Esophagus squamous epithelium (tissue), 4 donors: ENCODE results near the gene CXorf51B.
"Not testable (repeated sequence)": the region's sequence is repeated elsewhere in the genome, so short reads cannot be mapped to it uniquely, and the experiment has no call there.

Experiments
- POLR2A ChIP-seq, 4 donors: fragments of 450-650 bp; IDR thresholded peaks; one replicate each; pipeline ENCODE4 v1.6.1; 2017; ENCODE audit warnings: antibody characterized with exemption in 4 of 4, mild to moderate bottlenecking in 4 of 4, moderate library complexity in 3 of 4
- TF ChIP-seq, protein P1 (sequence below), 6 experiments: fragments of 450-650 bp in 4 of 6; fragments of 200-600 bp in 2 of 6; sonication (generic) in 2 of 6; IDR thresholded peaks; one replicate each; pipeline ENCODE4 v1.5.1; 2016 to 2019; ENCODE audit warnings: antibody characterized with exemption in 6 of 6, mild to moderate bottlenecking in 4 of 6, moderate library complexity in 4 of 6

DNA sequence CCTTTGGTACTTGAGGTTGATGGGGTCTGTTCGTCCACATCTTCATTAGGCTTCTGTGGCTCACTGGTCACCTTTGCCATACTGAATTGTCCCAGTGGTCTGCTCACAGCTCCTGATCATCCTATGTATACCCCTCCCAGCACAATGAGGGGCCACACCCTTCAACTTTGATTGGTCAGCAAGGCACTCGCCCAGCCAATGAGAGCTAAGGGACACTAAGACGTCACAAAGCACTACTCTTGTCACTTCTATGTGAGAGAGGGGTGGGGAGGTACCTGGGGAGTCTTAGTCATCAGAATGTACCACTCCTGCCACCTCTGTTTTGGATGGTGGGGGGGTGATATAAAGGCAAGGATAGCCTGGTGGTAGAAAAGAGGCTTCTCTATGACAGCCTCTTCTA is 5.1 kb downstream of the CXorf51B start, which contains the start of gene CXorf51A:
- not testable (repeated sequence) for TF ChIP-seq POLR2A (IDR thresholded peaks at IDR 0.05)
- TF ChIP-seq, protein P1, sequence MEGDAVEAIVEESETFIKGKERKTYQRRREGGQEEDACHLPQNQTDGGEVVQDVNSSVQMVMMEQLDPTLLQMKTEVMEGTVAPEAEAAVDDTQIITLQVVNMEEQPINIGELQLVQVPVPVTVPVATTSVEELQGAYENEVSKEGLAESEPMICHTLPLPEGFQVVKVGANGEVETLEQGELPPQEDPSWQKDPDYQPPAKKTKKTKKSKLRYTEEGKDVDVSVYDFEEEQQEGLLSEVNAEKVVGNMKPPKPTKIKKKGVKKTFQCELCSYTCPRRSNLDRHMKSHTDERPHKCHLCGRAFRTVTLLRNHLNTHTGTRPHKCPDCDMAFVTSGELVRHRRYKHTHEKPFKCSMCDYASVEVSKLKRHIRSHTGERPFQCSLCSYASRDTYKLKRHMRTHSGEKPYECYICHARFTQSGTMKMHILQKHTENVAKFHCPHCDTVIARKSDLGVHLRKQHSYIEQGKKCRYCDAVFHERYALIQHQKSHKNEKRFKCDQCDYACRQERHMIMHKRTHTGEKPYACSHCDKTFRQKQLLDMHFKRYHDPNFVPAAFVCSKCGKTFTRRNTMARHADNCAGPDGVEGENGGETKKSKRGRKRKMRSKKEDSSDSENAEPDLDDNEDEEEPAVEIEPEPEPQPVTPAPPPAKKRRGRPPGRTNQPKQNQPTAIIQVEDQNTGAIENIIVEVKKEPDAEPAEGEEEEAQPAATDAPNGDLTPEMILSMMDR (IDR thresholded peaks at IDR 0.05): not testable (repeated sequence)
